Measurements from ENCODE around the gene MSI1.

GRCh38 chr12:120399531-120399930 is 30.6 kb upstream of the MSI1 start:
- TF ChIP-seq POLR2A (IDR thresholded peaks at IDR 0.05; ENCODE audit: low read depth, low read length) (no peak), TAF1 (IDR thresholded peaks at IDR 0.05; ENCODE audit: borderline replicate concordance, low read depth, low read length) (no peak)
